GM21576 (cell line): ENCODE results near the gene STPG4.
"Not testable (repeated sequence)": the region's sequence is repeated elsewhere in the genome, so short reads cannot be mapped to it uniquely, and the experiment has no call there.

Experiments
- ATAC-seq: cut with Tn5 transposase; IDR thresholded peaks from one replicate; pipeline ENCODE4 v1.9.1; 2021; ENCODE audit warnings: mild to moderate bottlenecking, moderate library complexity; ENCODE audit not compliant: unreplicated experiment

Gene STPG4

GRCh38 chr2:47173986-47174732, 19.1 kb upstream of the STPG4 start:
- no peak for ATAC-seq

DNA sequence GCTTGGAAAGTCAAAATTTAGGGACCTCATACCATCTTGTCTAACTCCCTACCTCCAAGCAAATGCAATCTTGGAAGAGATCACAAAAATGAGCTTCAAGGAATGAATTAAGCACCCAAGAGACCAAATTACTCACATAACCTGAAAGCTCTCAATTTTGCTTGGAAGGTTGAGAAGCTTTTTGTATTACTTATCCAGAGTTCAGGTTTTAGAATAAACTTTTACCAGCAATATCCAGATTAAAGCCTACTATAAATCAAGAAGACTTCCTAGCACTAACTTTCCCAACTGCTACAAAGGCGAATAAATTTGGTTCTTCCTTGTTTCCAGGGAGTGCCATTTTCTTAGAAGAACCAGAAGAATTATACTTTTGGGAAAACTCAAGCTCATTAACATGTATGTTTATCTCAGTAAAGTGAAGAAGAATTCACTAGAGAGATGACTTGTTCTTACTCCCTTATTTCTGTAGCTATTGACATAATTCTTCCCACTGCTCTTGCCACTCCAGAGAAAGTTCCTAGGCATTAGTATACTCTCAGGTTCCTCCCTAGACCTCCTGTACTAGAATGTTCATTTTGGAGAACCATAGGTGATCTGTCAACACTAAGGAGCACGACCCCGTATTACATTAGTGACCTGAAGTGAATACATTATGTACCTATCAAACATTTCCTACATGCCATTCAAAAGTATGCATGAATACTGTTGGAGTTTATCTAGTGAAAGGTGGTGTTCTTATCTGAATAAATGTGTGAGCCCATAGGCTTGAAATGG, 18.0 kb upstream of the STPG4 start:
- no peak for ATAC-seq

DNA sequence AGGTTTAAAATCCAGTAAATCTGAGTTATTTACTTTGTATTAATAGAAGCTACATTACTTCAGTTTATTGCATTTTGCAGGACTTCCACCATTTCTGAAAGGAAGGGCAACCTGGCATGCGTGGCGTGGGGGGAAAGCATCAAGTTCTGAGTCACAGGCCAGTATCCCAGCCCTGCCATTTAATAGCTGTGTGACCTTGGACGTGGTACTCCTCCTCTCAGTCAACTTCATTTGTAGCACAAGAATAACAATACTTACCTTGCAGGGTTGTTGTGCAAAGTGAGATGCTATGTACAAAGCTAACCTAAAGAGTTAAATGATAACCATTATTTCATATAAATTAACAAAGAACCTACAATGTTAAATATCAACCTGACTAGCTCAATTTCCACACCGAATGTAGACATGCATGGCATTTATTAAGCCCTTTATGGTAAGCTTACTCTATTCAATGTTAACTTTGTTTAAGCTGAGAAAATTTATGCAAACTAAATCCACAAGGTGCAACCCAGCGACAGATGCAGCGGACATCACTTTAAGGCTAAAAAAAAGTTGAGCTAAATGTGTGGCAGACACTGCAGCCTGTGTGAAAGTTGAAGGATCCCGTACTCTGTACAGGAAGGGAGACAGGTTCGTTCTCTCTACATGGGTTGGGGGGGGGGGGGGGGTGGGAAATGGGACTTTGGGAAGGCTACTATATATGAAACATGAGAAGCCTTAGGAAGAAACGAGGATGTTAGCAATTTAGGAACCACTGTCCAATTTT, 17.2 kb upstream of the STPG4 start:
- no peak for ATAC-seq

- no peak for ATAC-seq
Observed at GRCh38 chr2:47169784-47170183, 14.7 kb upstream of the STPG4 start.

GRCh38 chr2:47168895-47169294, 13.8 kb upstream of the STPG4 start:
- not testable (repeated sequence) for ATAC-seq

GRCh38 chr2:47167149-47167548, 12.0 kb upstream of the STPG4 start:
- ATAC-seq: no peak

GRCh38 chr2:47165001-47165555, 10.0 kb upstream of the STPG4 start:
- no peak for ATAC-seq

DNA sequence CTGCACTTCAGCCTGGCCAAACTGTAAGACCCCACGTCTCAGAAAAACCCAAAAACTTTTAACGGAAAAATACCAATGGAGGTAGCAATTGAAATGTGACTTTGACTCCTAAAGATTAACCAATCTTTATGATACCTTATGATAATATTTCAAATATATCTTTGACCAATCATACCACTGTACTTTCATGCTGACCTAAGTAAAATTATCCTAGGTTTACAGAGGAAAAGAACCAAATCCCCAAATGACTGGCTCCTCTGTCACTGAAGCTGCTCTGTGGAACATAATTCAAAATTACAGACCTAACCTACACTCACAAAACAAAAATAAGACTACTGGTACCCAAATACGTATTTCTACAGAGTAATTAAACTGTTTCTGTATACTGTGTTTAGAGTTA, 7.7 kb upstream of the STPG4 start:
- no peak for ATAC-seq

DNA sequence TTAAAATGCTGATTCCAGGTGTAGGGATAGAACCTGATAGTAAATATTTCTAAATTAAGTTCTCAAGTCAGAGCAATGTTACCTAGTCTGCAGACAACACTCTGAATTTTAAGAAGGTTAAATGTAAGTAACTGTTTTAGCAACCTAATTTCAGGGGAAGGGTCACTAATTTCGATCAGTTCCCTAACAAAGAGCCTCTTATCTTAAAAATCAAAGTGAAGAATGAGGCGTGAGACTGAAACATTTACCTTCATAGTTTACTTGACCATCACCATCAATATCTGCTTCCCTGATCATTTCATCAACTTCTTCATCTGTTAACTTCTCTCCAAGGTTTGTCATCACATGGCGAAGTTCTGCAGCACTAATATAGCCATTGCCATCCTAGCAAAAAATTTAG, 6.4 kb upstream of the STPG4 start:
- no peak for ATAC-seq

- no peak for ATAC-seq
Observed at GRCh38 chr2:47160660-47161059, 5.6 kb upstream of the STPG4 start.

DNA sequence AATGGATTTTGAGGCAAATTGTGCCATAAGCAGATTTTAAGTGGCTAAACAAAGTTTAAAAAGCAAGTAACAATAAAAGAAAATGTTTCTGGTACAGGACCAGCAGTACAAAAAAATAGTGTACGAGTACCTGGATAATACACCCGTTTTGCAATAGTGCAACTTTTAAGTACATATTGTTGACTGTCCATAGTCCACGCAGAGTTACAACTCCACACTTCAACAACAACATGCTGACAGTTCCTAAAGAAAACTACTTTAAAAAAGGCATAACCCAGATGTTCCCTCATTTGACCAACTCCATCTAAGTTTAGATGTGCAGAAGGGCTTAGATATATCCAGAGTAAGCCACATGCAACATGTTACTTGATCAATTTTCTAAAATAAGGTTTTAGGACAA, 5.1 kb upstream of the STPG4 start:
- no peak for ATAC-seq

- no peak for ATAC-seq
Observed at GRCh38 chr2:47159627-47160026, 4.5 kb upstream of the STPG4 start.

DNA sequence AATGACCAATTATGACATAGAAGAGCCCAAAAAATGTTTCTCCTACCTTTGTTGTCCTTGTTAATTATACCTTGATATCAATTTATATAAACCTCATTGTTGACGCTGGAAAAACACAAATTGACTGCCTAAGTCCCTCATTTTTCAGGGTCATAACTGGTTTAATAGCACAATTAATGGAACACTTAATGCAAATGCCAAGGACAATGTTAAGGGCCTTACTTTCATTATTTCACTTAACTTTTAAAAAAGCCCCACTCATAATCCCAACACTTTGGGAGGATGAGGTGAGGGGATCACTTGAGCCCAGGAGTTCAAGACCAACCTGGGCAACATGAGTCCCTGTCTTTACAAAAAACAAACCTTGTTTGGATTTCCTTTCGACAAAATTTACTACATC, 3.5 kb upstream of the STPG4 start:
- ATAC-seq: no peak

GRCh38 chr2:47152803-47153202, 2.3 kb downstream of the STPG4 start:
- ATAC-seq: no peak

- ATAC-seq: no peak
Observed at GRCh38 chr2:47150175-47150574, 4.9 kb downstream of the STPG4 start.

DNA sequence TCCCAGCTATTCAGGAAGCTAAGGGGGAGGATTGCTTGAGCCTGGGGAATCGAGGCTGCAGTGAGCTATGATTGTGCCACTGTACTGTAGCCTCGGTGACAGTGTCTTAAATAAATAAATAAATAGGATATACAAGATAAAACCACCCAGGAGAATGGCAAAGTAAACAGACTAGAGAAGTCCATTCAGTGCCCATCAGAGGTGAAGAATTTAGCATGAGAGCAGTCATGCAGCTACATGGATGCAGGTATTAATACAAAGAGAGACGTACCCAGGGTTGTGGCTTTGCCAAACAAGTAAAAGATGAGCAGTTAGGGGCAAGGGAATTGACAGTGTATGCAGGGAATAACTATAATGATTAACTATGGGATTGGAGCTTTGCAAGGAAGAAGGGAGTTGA, 8.1 kb downstream of the STPG4 start:
- ATAC-seq: no peak

- no peak for ATAC-seq
Observed at GRCh38 chr2:47145466-47145865, 9.6 kb downstream of the STPG4 start.

GRCh38 chr2:47141520-47141919, 13.6 kb downstream of the STPG4 start:
- no peak for ATAC-seq

DNA sequence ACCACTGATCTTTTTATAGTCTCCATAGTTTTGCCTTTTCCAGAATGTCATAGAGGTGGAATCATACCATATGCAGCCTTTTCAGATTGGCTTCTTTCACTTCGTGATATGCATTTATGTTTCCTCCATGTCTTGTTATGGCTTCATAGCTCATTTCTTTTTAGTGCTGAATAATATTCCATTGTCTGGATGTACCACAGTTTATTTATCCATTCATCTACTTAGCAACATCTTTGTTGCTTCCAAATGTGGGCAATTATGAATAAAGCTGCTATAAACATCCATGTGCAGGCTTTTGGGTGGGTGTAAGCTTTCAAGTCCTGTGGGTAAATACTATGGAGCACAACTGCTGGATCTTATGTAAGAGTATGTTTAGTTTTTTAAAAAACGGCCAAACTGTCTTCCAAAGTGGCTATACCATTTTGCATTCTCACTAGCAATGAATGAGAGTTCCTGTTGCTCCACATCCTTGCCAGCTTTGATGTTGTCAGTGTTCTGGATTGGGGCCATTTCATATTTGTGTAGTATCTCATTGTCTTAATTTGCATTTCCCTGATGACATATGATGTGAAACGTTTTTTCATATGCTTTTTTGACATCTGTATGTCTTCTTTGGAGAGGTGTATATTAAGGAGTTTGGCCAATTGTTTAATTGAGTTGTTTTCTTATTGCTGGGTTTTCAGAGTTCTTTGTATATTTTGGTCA, 20.6 kb downstream of the STPG4 start:
- no peak for ATAC-seq

DNA sequence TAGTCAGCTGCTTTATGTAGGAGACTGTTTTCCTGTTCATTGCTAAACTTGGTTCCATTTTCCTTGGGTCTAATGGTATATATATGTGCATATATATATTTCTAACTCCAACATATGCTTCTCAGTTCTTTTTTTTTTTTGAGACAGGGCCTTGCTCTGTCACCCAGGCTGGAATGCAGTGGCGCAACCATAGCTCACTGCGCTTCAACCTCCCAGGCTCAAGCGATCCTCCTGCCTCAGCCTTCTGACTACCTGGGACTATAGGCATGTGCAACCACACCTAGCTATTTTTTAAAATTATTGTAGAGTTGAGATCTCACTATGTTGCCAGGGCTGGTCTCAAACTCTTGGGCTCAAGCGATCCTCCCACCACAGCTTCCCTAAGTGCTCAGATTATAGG, 22.1 kb downstream of the STPG4 start:
- ATAC-seq: no peak

DNA sequence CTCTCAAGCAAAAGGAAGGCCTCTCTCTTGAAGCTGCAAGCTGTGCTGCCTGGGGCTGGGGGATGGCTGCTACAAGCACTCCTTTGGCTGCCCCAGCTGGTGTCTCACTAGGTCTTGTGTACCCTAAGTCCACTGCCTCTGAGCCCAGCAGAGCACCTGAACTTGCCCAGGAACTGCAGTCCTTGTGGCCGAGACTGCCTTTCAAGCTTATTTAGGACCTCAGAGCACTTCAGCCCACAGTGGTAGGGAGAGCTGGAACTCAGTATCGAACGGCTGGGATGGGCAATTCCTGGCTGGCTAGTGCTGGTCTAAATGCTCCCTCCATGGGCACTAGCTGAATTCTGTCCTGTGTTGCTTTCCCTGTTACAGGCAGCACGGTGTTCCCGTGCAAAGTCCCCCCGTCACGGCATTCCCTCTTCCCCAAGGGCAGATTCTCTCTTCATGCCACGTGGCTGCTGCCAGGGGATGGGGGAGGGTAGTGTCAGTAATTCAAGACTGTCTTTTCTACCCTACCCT, 25.9 kb downstream of the STPG4 start:
- no peak for ATAC-seq
